HFFc6 (cell line): ENCODE results near the gene SYT7. TPM values are rescaled to one million over a fixed set of nuclear protein-coding genes. Genes with fewer than 3 reads are reported as not detected.

ENCODE experiments used
- DNase-seq: peaks from one replicate; pipeline ENCODE4 v3.0.0-alpha.2; 2018
- H3K27ac Mint-ChIP-seq: 2 replicates; pipeline ENCODE4 v1.8.0; 2020; ENCODE audit warnings: mild to moderate bottlenecking, mixed read lengths
- H3K27me3 Mint-ChIP-seq: 2 replicates; pipeline ENCODE4 v1.8.0; 2021; ENCODE audit warnings: mild to moderate bottlenecking, moderate library complexity, mixed read lengths; ENCODE audit not compliant: insufficient read depth
- H3K36me3 Mint-ChIP-seq: 2 replicates; pipeline ENCODE4 v1.8.0; 2021; ENCODE audit warnings: low read depth, mixed read lengths
- H3K4me1 Mint-ChIP-seq: 2 replicates; pipeline ENCODE4 v1.8.0; 2020; ENCODE audit warnings: low read depth, mixed read lengths
- H3K4me3 Mint-ChIP-seq: 2 replicates; pipeline ENCODE4 v1.8.0; 2020; ENCODE audit warnings: mild to moderate bottlenecking, moderate library complexity, mixed read lengths
- H3K9me3 Mint-ChIP-seq: 2 replicates; pipeline ENCODE4 v1.8.0; 2020; ENCODE audit warnings: mild to moderate bottlenecking, mixed read lengths
- CTCF ChIP-seq: fragments of 200-600 bp; sonication (generic); IDR thresholded peaks from 2 replicates; pipeline ENCODE4 v1.5.0; 2021; ENCODE audit warnings: antibody characterized with exemption, mild to moderate bottlenecking
- total RNA-seq, 6 experiments: library from RNA; stranded (reverse); fragmentation: NEBNext Ultra II Directional; extraction: Animal tissue kit (Norgen Biotek cat#: 25700); gene quantifications; 2 replicates in 1 of 6; 3 replicates in 5 of 6; pipeline ENCODE4 v1.2.3, GENCODE V29; 2021

The SYT7 gene
- total RNA-seq, 6 experiments from 2014 or later = 0.05 to 0.21 (median 0.11) TPM; not detected in 3

- H3K4me1 Mint-ChIP-seq = no peaks in the 10 kb centered on the region
- no peaks in the 10 kb centered on the region for H3K9me3 Mint-ChIP-seq
- no peak for TF ChIP-seq CTCF
Observed at GRCh38 chr11:61560751-61561150, 20.1 kb downstream of the SYT7 start.

GRCh38 chr11:61556621-61557020 is 24.3 kb downstream of the SYT7 start:
- no peak for TF ChIP-seq CTCF
- Mint-ChIP-seq H3K4me3 (no peak overlapping the region), H3K36me3 (no peaks in the 10 kb centered on the region), H3K4me1 (peaks cover 15% of the 10 kb centered on the region; the same call in 1 of the 2 replicates), H3K27ac (no peak overlapping the region), H3K27me3 (peaks cover 65% of the 10 kb centered on the region), H3K9me3 (no peaks in the 10 kb centered on the region)
- DNase-seq = no peak

More at GRCh38 chr11:61560751-61561150, 20.1 kb downstream of the SYT7 start:
- Mint-ChIP-seq H3K36me3 (no peaks in the 10 kb centered on the region), H3K27me3 (peaks cover 56% of the 10 kb centered on the region), H3K4me3 (no peak overlapping the region), H3K27ac (no peak overlapping the region)
- no peak for DNase-seq

GRCh38 chr11:61555978-61556377 is 24.9 kb downstream of the SYT7 start:
- no peak for DNase-seq
- peaks cover 60% of the 10 kb centered on the region for H3K27me3 Mint-ChIP-seq
- peaks cover 19% of the 10 kb centered on the region; the same call in 1 of the 2 replicates for H3K4me1 Mint-ChIP-seq
- H3K27ac Mint-ChIP-seq = no peak overlapping the region
- H3K4me3 Mint-ChIP-seq = no peak overlapping the region
- H3K9me3 Mint-ChIP-seq = no peaks in the 10 kb centered on the region
- TF ChIP-seq CTCF = no peak
- no peaks in the 10 kb centered on the region for H3K36me3 Mint-ChIP-seq

GRCh38 chr11:61555051-61555969 is 25.6 kb downstream of the SYT7 start:
- H3K27ac Mint-ChIP-seq = no peak overlapping the region
- H3K4me3 Mint-ChIP-seq = no peak overlapping the region
- peaks cover 56% of the 10 kb centered on the region for H3K27me3 Mint-ChIP-seq
- H3K36me3 Mint-ChIP-seq = no peaks in the 10 kb centered on the region
- H3K9me3 Mint-ChIP-seq = no peaks in the 10 kb centered on the region
- peaks cover 19% of the 10 kb centered on the region; the same call in 1 of the 2 replicates for H3K4me1 Mint-ChIP-seq
- DNase-seq = no peak
- TF ChIP-seq CTCF = peak; percentile 47

GRCh38 chr11:61554172-61554988 is 26.5 kb downstream of the SYT7 start:
- TF ChIP-seq CTCF = no peak
- H3K27ac Mint-ChIP-seq = no peak overlapping the region
- H3K4me3 Mint-ChIP-seq = no peak overlapping the region
- H3K9me3 Mint-ChIP-seq = no peaks in the 10 kb centered on the region
- no peak for DNase-seq
- H3K27me3 Mint-ChIP-seq = peaks cover 48% of the 10 kb centered on the region
- peaks cover 19% of the 10 kb centered on the region; the same call in 1 of the 2 replicates for H3K4me1 Mint-ChIP-seq
- H3K36me3 Mint-ChIP-seq = no peaks in the 10 kb centered on the region
